Measurements from ENCODE around the gene WDR18.

GRCh38 chr19:991174-991931, 7.2 kb downstream of the WDR18 start:
- TF ChIP-seq JUNB (IDR thresholded peaks at IDR 0.05; ENCODE audit: unreplicated experiment): no peak
- no peak for TF ChIP-seq EZH2 (IDR thresholded peaks at IDR 0.05; ENCODE audit: low read depth, unreplicated experiment)
- TF ChIP-seq CTCF (conservative IDR thresholded peaks at IDR 0.05; ENCODE audit: low read depth in 2 of 2): no peak
- TF ChIP-seq ZNF114 (CRISPR knock-in tag; IDR thresholded peaks at IDR 0.05): no peak
- no peak for TF ChIP-seq POLR2AphosphoS5 (IDR thresholded peaks at IDR 0.05; ENCODE audit: low read depth)
- no peak for TF ChIP-seq CREB1 (CRISPR knock-in tag; IDR thresholded peaks at IDR 0.05; ENCODE audit: low read depth)
- no peak for TF ChIP-seq NANOG (IDR thresholded peaks at IDR 0.05; ENCODE audit: borderline replicate concordance)
- TF ChIP-seq STAT1 (IDR thresholded peaks at IDR 0.05; ENCODE audit: unreplicated experiment): no peak
- no peak for TF ChIP-seq ETS1 (IDR thresholded peaks at IDR 0.05)
- no peak for TF ChIP-seq EZH2phosphoT487 (IDR thresholded peaks at IDR 0.05; ENCODE audit: unreplicated experiment)
- TF ChIP-seq ZNF331 (CRISPR knock-in tag; IDR thresholded peaks at IDR 0.05; ENCODE audit: low read depth): no peak
